HG02759 (cell line): ENCODE data around the gene SOCS6.
"Not testable (repeated sequence)": the region's sequence is repeated elsewhere in the genome, so short reads cannot be mapped to it uniquely, and the experiment has no call there.

ENCODE experiments used
- ATAC-seq: cut with Tn5 transposase; IDR thresholded peaks from one replicate; pipeline ENCODE4 v1.9.1; 2021; ENCODE audit warnings: mild to moderate bottlenecking, moderate library complexity; ENCODE audit not compliant: unreplicated experiment

SOCS6 gene

GRCh38 chr18:70321616-70322015 is 32.8 kb downstream of the SOCS6 start:
- no peak for ATAC-seq

- no peak for ATAC-seq
Observed at GRCh38 chr18:70322385-70322784, 33.5 kb downstream of the SOCS6 start.

- ATAC-seq = no peak
Observed at GRCh38 chr18:70322928-70323327, 34.1 kb downstream of the SOCS6 start.

GRCh38 chr18:70324897-70325296 is 36.1 kb downstream of the SOCS6 start:
- ATAC-seq = no peak

- no peak for ATAC-seq
Observed at GRCh38 chr18:70326255-70326654, 37.4 kb downstream of the SOCS6 start.

- no peak for ATAC-seq
Observed at GRCh38 chr18:70328169-70328568, 39.3 kb downstream of the SOCS6 start.

- no peak for ATAC-seq
Observed at GRCh38 chr18:70329071-70329470, 40.2 kb downstream of the SOCS6 start.

GRCh38 chr18:70330887-70331286 is 42.0 kb downstream of the SOCS6 start:
- ATAC-seq = no peak

GRCh38 chr18:70331456-70332097 is 42.7 kb downstream of the SOCS6 start:
- no peak for ATAC-seq

- no peak for ATAC-seq
Observed at GRCh38 chr18:70332694-70333093, 43.8 kb downstream of the SOCS6 start.

GRCh38 chr18:70333316-70333715 is 44.5 kb downstream of the SOCS6 start:
- ATAC-seq = no peak

GRCh38 chr18:70333757-70334156 is 44.9 kb downstream of the SOCS6 start:
- no peak for ATAC-seq

GRCh38 chr18:70334264-70334663 is 45.4 kb downstream of the SOCS6 start:
- ATAC-seq = no peak

GRCh38 chr18:70334728-70335329 is 46.0 kb downstream of the SOCS6 start:
- no peak for ATAC-seq

GRCh38 chr18:70335892-70336726 is 47.3 kb downstream of the SOCS6 start:
- ATAC-seq = no peak

- ATAC-seq = no peak
Observed at GRCh38 chr18:70337139-70337972, 48.5 kb downstream of the SOCS6 start.

- no peak for ATAC-seq
Observed at GRCh38 chr18:70338890-70339289, 50.0 kb downstream of the SOCS6 start.

GRCh38 chr18:70339915-70340314 is 51.1 kb downstream of the SOCS6 start:
- ATAC-seq = no peak

GRCh38 chr18:70348481-70348880 is 59.6 kb downstream of the SOCS6 start:
- not testable (repeated sequence) for ATAC-seq

- ATAC-seq = no peak
Observed at GRCh38 chr18:70349316-70349715, 60.5 kb downstream of the SOCS6 start.

- ATAC-seq = no peak
Observed at GRCh38 chr18:70354080-70354479, 65.2 kb downstream of the SOCS6 start.
